ENCODE data around the gene SLC38A1. TPM values are rescaled to one million over a fixed set of nuclear protein-coding genes. Genes with fewer than 3 reads are reported as not detected.
A peak's percentile ranks its signal among the peaks of the same experiment; 100 is the strongest.

SLC38A1 gene
- total RNA-seq, 1 donor from 2014 or later = 232 TPM

- H3K36me3 Mint-ChIP-seq (ENCODE audit: unreplicated experiment) = peaks cover 11% of the 10 kb centered on the region
Measured at GRCh38 chr12:46214668-46215436, 54.0 kb downstream of the SLC38A1 start.

GRCh38 chr12:46212108-46212982, 56.5 kb downstream of the SLC38A1 start:
- no peak for TF ChIP-seq CTCF (IDR thresholded peaks at IDR 0.05; ENCODE audit: partially characterized antibody, unreplicated experiment)
- Mint-ChIP-seq H3K4me1 (ENCODE audit: low read depth, unreplicated experiment) (peaks cover 17% of the 10 kb centered on the region), H3K27ac (ENCODE audit: unreplicated experiment) (no peak overlapping the region), H3K4me3 (ENCODE audit: unreplicated experiment) (no peak overlapping the region), H3K9me3 (ENCODE audit: unreplicated experiment) (peaks cover 2% of the 10 kb centered on the region), H3K36me3 (ENCODE audit: unreplicated experiment) (peaks cover 11% of the 10 kb centered on the region), H3K27me3 (ENCODE audit: unreplicated experiment) (peaks cover 4% of the 10 kb centered on the region)
- DNase-seq = no peak

More at GRCh38 chr12:46214668-46215436, 54.0 kb downstream of the SLC38A1 start:
- no peak for DNase-seq
- no peak overlapping the region for H3K4me3 Mint-ChIP-seq (ENCODE audit: unreplicated experiment)
- no peak for TF ChIP-seq CTCF (IDR thresholded peaks at IDR 0.05; ENCODE audit: partially characterized antibody, unreplicated experiment)
- peaks cover 2% of the 10 kb centered on the region for H3K9me3 Mint-ChIP-seq (ENCODE audit: unreplicated experiment)
- H3K27me3 Mint-ChIP-seq (ENCODE audit: unreplicated experiment) = peaks cover 4% of the 10 kb centered on the region
- H3K27ac Mint-ChIP-seq (ENCODE audit: unreplicated experiment) = no peak overlapping the region
- peaks cover 21% of the 10 kb centered on the region for H3K4me1 Mint-ChIP-seq (ENCODE audit: low read depth, unreplicated experiment)

- H3K4me1 Mint-ChIP-seq (ENCODE audit: low read depth, unreplicated experiment) = peaks cover 17% of the 10 kb centered on the region
- H3K9me3 Mint-ChIP-seq (ENCODE audit: unreplicated experiment) = peaks cover 2% of the 10 kb centered on the region
- no peak overlapping the region for H3K4me3 Mint-ChIP-seq (ENCODE audit: unreplicated experiment)
- H3K27me3 Mint-ChIP-seq (ENCODE audit: unreplicated experiment) = peaks cover under 1% of the 10 kb centered on the region
- H3K27ac Mint-ChIP-seq (ENCODE audit: unreplicated experiment) = peak overlapping the region; percentile 3
- TF ChIP-seq CTCF (IDR thresholded peaks at IDR 0.05; ENCODE audit: partially characterized antibody, unreplicated experiment) = no peak
- H3K36me3 Mint-ChIP-seq (ENCODE audit: unreplicated experiment) = peaks cover 8% of the 10 kb centered on the region
- DNase-seq = no peak
Measured at GRCh38 chr12:46210873-46211439, 57.9 kb downstream of the SLC38A1 start.

GRCh38 chr12:46209914-46210872, 58.6 kb downstream of the SLC38A1 start:
- no peak for TF ChIP-seq CTCF (IDR thresholded peaks at IDR 0.05; ENCODE audit: partially characterized antibody, unreplicated experiment)
- H3K27me3 Mint-ChIP-seq (ENCODE audit: unreplicated experiment) = no peaks in the 10 kb centered on the region
- DNase-seq = no peak
- H3K4me3 Mint-ChIP-seq (ENCODE audit: unreplicated experiment) = no peak overlapping the region
- H3K9me3 Mint-ChIP-seq (ENCODE audit: unreplicated experiment) = peaks cover 2% of the 10 kb centered on the region
- peaks cover 17% of the 10 kb centered on the region for H3K4me1 Mint-ChIP-seq (ENCODE audit: low read depth, unreplicated experiment)
- peaks cover 7% of the 10 kb centered on the region for H3K36me3 Mint-ChIP-seq (ENCODE audit: unreplicated experiment)
- peak overlapping the region; percentile 3 for H3K27ac Mint-ChIP-seq (ENCODE audit: unreplicated experiment)

All from glutamatergic neuron (in vitro differentiated cells).